Erythroblast (primary cell): ENCODE data around the gene CA5B.
A peak's percentile ranks its signal among the peaks of the same experiment; 100 is the strongest.
"Not testable (repeated sequence)": the region's sequence is repeated elsewhere in the genome, so short reads cannot be mapped to it uniquely, and the experiment has no call there.

Experiments
- DNase-seq, 2 experiments: peaks; one replicate each; lab custom pipeline; 2025; lab: John Stamatoyannopoulos, UW
- GATA1 ChIP-seq: IDR thresholded peaks from 2 replicates; pipeline ENCODE4 v1.6.1; 2011; ENCODE audit warnings: low read depth, mild to moderate bottlenecking, control low read depth, low read length, moderate library complexity
- POLR2A ChIP-seq: IDR thresholded peaks from 2 replicates; pipeline ENCODE4 v1.6.1; 2011; ENCODE audit warnings: mild to moderate bottlenecking, low read length

The CA5B gene

GRCh38 chrX:15814771-15815365 lies 76.8 kb downstream of the CA5B start:
- TF ChIP-seq POLR2A, result no peak
- no peak for TF ChIP-seq GATA1
- DNase-seq, result no peak

- TF ChIP-seq POLR2A (no peak), GATA1 (no peak)
- DNase-seq, result peak; percentile 14 to 25
These were observed 77.8 kb downstream of the CA5B start for GRCh38 chrX:15815779-15816437.

GRCh38 chrX:15816438-15816809 lies 78.4 kb downstream of the CA5B start:
- no peak for DNase-seq
- TF ChIP-seq GATA1 (no peak), POLR2A (no peak)

GRCh38 chrX:15816886-15817285 lies 78.8 kb downstream of the CA5B start:
- no peak for DNase-seq
- TF ChIP-seq POLR2A (no peak), GATA1 (no peak)

DNA sequence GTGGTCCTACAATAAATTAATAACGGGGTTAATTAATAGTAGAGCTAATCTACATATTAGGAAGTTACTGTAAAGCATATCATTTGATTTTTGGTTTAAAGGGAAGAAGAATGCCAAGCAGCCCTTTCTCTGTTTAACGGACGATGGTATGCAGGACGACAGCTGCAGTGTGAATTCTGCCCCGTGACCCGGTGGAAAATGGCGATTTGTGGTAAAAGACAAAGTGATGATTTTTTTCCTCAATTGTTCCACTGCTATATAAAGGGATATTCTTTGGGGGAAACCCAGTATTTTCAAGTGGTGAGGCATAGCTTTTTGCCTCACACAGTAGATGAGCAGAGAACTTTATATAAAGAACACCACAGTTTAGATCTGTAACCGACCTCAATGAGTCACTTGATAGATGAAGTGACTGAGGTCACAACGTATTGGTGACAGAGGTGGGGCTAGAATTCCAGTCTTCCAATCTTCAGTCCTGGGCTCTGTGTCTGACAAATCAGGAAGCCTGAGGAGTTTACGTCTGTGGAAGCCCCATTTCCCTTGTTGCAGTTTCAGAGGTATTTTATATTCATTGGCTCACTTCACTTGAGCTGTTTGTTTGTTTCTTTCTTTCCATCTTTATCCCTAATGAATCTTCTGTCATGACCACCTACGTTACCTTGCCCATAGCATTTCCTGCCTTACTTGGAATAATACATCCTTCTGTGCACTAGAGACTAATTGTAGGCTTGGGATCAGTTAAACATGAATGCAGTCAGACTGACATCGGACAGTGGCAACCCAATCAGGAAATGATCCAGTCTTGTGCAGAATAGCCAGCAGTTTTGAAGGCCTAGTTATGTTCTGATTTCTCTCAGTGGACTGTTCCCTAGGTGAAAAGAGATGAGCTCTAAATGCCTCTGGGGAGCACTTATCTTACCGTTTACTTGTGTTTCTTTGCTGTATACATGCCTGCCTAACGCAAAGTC lies 82.3 kb downstream of the CA5B start:
- no peak for DNase-seq
- TF ChIP-seq GATA1, result no peak
- TF ChIP-seq POLR2A, result no peak

DNA sequence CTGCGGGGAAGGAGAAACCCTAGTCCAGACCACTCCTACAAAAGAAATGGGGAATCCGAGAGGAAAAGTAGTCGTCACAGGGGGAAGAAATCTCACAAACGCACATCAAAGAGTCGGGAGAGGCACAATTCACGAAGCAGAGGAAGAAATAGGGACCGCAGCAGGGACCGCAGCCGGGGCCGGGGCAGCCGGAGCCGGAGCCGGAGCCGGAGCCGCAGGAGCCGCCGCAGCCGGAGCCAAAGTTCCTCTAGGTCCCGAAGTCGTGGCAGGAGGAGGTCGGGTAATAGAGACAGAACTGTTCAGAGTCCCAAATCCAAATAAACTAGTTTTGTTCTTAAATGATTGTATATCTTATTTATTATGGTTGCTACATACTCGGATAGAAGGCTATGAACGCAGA lies 84.9 kb downstream of the CA5B start:
- DNase-seq, result no peak
- TF ChIP-seq POLR2A (no peak), GATA1 (no peak)

GRCh38 chrX:15825936-15826335 lies 87.9 kb downstream of the CA5B start:
- no peak for DNase-seq
- no peak for TF ChIP-seq POLR2A
- TF ChIP-seq GATA1, result no peak

GRCh38 chrX:15829217-15829616 lies 91.1 kb downstream of the CA5B start:
- no peak for DNase-seq
- TF ChIP-seq POLR2A, result no peak
- no peak for TF ChIP-seq GATA1

DNA sequence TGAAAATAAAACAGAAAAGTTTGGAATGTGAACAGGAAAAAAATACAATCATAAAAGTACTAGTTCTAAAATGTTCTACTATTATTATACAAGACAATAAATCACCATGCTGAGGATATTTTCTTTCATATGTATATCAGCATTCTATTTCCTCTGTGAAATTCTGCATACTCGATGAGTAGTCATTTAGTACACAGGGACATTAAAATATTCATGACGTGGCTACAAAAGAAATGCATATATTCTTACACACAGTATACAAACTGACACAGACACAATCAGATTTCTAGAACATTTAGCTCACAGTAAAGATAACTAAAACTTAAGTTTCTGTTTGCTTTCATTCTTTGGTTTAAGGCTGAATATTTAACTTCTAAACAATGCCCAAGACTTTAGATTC lies 93.3 kb downstream of the CA5B start:
- DNase-seq, result not testable (repeated sequence)

GRCh38 chrX:15834053-15834452 lies 96.0 kb downstream of the CA5B start:
- DNase-seq, result no peak
- TF ChIP-seq POLR2A (no peak), GATA1 (no peak)

- DNase-seq, result no peak
- TF ChIP-seq POLR2A, result no peak
- TF ChIP-seq GATA1, result no peak
These were observed 96.9 kb downstream of the CA5B start for GRCh38 chrX:15834827-15835595.
